Measurements from ENCODE around the gene CPNE5. TPM values are rescaled to one million over a fixed set of nuclear protein-coding genes. Genes with fewer than 3 reads are reported as not detected.

Gene CPNE5
- polyA plus RNA-seq, 2 of the 4 experiments (the other 2 are of a cell fraction), result 0.03 to 0.13 TPM

DNA sequence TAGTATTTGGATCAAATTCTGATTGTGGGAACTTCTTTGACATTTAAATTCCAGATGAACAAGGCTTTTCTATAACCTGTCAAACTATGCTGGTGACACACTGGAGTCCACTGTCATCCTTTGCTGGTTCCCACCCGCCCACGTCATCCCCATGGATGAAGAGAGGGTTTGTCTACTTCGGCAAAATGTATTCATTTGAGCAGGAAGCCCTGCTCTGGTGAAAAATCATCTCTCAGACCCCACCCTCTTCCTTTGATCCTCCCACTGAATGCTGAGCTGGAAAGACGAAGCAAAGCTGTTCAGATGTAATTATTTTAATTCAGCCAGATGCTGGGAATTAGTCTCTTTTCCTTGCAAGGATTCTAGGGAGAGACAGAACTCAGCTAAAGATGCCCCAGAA, 50.5 kb downstream of the CPNE5 start:
- TF ChIP-seq, protein P1, sequence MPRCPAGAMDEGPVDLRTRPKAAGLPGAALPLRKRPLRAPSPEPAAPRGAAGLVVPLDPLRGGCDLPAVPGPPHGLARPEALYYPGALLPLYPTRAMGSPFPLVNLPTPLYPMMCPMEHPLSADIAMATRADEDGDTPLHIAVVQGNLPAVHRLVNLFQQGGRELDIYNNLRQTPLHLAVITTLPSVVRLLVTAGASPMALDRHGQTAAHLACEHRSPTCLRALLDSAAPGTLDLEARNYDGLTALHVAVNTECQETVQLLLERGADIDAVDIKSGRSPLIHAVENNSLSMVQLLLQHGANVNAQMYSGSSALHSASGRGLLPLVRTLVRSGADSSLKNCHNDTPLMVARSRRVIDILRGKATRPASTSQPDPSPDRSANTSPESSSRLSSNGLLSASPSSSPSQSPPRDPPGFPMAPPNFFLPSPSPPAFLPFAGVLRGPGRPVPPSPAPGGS (IDR thresholded peaks at IDR 0.05), result no peak
- no peak for TF ChIP-seq HOXB13 (CRISPR knock-in tag; IDR thresholded peaks at IDR 0.05; ENCODE audit: low read depth)
- TF ChIP-seq RCOR1 (IDR thresholded peaks at IDR 0.05; ENCODE audit: low read depth, low read length), result no peak
- TF ChIP-seq RAD21 (conservative IDR thresholded peaks at IDR 0.05 in 1 of 2, IDR thresholded peaks at IDR 0.05 in 1 of 2), result no peak
- TF ChIP-seq FOSB (CRISPR knock-in tag; IDR thresholded peaks at IDR 0.05), result no peak
- TF ChIP-seq MYC (IDR thresholded peaks at IDR 0.05; ENCODE audit: borderline replicate concordance, low read length), result no peak
- TF ChIP-seq EHMT2 (IDR thresholded peaks at IDR 0.05; ENCODE audit: low read depth), result no peak
- TF ChIP-seq ZFP36 (IDR thresholded peaks at IDR 0.05; ENCODE audit: borderline replicate concordance, partially characterized antibody), result no peak
- no peak for TF ChIP-seq NR3C1 (IDR thresholded peaks at IDR 0.05)
- TF ChIP-seq, protein P2, sequence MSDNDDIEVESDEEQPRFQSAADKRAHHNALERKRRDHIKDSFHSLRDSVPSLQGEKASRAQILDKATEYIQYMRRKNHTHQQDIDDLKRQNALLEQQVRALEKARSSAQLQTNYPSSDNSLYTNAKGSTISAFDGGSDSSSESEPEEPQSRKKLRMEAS (IDR thresholded peaks at IDR 0.05), result no peak
- TF ChIP-seq CBX8 (IDR thresholded peaks at IDR 0.05), result no peak
- no peak for TF ChIP-seq EP300 (IDR thresholded peaks at IDR 0.05)
- Histone ChIP-seq H3K4me3 (no peak overlapping the region), H3K4me1 (no peaks in the 10 kb centered on the region), H3K9me3 (no peaks in the 10 kb centered on the region), H3K4me2 (no peak overlapping the region), H3K27ac (no peak overlapping the region)
- ChIA-PET CTCF (interaction anchor here (0.9 to 1.8 kb wide), 3 partner anchors 10 to 230 kb away, joined by 3 to 4 read pairs (median 3); no protein-coding TSS in a partner anchor), POLR2A (no interaction called here)
- DNase-seq (ENCODE audit: low read depth in 1 of 2, low spot score in 1 of 2) (no peak), ATAC-seq (no peak), FAIRE-seq (no peak)
- WGBS (ENCODE audit: missing lambda C conversion rate), result 60% methylated on average over 4 of the region's 4 CpGs

DNA sequence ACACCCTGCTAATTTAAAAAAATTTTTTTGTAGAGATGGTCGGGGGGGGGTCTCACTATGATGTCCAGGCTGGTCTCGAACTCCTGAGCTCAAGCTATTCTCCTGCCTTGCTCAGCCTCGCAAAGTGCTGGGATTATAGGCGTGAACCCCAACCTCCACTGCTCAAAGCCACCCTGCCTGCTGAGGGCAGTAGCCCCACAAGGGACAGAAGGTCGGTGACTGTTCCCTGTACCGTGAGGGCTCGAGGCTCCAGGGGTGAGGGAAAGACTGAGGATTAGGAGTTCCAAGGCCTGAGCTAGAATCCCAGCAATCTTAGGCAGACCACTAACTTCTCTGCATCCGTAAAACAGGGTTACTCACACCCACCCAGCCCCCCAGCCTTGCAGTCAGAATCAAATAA, 51.1 kb downstream of the CPNE5 start:
- POLR2A ChIA-PET, result no interaction called here

DNA sequence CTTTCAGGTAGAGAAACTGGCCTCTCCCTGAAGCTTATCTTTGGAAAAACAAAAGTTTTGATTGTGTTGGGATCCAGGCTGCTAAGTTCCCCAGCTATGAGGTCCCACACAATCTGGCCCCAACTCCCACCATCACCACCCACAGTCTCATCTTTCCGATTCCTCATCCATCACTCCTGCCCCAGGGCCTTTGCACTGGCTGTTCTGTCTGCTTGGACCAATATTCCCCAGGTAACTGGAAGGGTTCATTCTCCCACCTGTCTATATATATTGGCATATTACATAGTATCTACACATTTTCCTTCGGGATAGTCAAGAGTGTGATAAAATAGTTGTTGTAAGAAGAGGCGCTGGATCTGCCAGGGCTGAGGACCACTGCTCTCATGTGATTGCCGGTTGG, 52.0 kb downstream of the CPNE5 start:
- 66% methylated on average over 4 of the region's 4 CpGs for WGBS (ENCODE audit: missing lambda C conversion rate)
- POLR2A ChIA-PET, result no interaction called here
- Histone ChIP-seq H3K4me2 (no peak overlapping the region), H3K4me3 (no peak overlapping the region), H3K27ac (no peak overlapping the region), H3K4me1 (no peaks in the 10 kb centered on the region), H3K9me3 (no peaks in the 10 kb centered on the region)
- FAIRE-seq (no peak), DNase-seq (ENCODE audit: low read depth in 1 of 2, low spot score in 1 of 2) (no peak), ATAC-seq (no peak)
- CTCF ChIA-PET, result no interaction called here
- no peak for TF ChIP-seq FOXS1 (CRISPR knock-in tag; IDR thresholded peaks at IDR 0.05)
- TF ChIP-seq CHD4 (IDR thresholded peaks at IDR 0.05; ENCODE audit: borderline replicate concordance), result no peak
- TF ChIP-seq, protein P3, sequence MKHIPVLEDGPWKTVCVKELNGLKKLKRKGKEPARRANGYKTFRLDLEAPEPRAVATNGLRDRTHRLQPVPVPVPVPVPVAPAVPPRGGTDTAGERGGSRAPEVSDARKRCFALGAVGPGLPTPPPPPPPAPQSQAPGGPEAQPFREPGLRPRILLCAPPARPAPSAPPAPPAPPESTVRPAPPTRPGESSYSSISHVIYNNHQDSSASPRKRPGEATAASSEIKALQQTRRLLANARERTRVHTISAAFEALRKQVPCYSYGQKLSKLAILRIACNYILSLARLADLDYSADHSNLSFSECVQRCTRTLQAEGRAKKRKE (CRISPR knock-in tag; IDR thresholded peaks at IDR 0.05; ENCODE audit: low read depth), result no peak
- no peak for TF ChIP-seq MYC (IDR thresholded peaks at IDR 0.05; ENCODE audit: borderline replicate concordance, low read length)
- no peak for TF ChIP-seq SREBF2 (IDR thresholded peaks at IDR 0.05)
- TF ChIP-seq HEYL (CRISPR knock-in tag; IDR thresholded peaks at IDR 0.05), result no peak
- no peak for TF ChIP-seq JUN (IDR thresholded peaks at IDR 0.05)
- TF ChIP-seq, protein P4, sequence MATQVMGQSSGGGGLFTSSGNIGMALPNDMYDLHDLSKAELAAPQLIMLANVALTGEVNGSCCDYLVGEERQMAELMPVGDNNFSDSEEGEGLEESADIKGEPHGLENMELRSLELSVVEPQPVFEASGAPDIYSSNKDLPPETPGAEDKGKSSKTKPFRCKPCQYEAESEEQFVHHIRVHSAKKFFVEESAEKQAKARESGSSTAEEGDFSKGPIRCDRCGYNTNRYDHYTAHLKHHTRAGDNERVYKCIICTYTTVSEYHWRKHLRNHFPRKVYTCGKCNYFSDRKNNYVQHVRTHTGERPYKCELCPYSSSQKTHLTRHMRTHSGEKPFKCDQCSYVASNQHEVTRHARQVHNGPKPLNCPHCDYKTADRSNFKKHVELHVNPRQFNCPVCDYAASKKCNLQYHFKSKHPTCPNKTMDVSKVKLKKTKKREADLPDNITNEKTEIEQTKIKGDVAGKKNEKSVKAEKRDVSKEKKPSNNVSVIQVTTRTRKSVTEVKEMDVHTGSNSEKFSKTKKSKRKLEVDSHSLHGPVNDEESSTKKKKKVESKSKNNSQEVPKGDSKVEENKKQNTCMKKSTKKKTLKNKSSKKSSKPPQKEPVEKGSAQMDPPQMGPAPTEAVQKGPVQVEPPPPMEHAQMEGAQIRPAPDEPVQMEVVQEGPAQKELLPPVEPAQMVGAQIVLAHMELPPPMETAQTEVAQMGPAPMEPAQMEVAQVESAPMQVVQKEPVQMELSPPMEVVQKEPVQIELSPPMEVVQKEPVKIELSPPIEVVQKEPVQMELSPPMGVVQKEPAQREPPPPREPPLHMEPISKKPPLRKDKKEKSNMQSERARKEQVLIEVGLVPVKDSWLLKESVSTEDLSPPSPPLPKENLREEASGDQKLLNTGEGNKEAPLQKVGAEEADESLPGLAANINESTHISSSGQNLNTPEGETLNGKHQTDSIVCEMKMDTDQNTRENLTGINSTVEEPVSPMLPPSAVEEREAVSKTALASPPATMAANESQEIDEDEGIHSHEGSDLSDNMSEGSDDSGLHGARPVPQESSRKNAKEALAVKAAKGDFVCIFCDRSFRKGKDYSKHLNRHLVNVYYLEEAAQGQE (IDR thresholded peaks at IDR 0.05), result no peak

More for the DNA sequence above, 51.1 kb downstream of the CPNE5 start:
- Histone ChIP-seq H3K27ac (no peak overlapping the region), H3K4me3 (no peak overlapping the region), H3K4me2 (no peak overlapping the region), H3K9me3 (no peaks in the 10 kb centered on the region), H3K4me1 (no peaks in the 10 kb centered on the region)
- WGBS (ENCODE audit: missing lambda C conversion rate), result 85% methylated on average over 7 of the region's 8 CpGs
- DNase-seq (ENCODE audit: low read depth in 1 of 2, low spot score in 1 of 2) (no peak), FAIRE-seq (no peak), ATAC-seq (no peak)
- CTCF ChIA-PET, result interaction anchor here (1.4 to 1.8 kb wide), 2 partner anchors 9 to 231 kb away, joined by 3 to 4 read pairs; no protein-coding TSS in a partner anchor
- no peak for TF ChIP-seq ZC3H11A (IDR thresholded peaks at IDR 0.05)
- TF ChIP-seq NPAS2 (CRISPR knock-in tag; IDR thresholded peaks at IDR 0.05; ENCODE audit: borderline replicate concordance), result no peak
- no peak for TF ChIP-seq FOSL2 (IDR thresholded peaks at IDR 0.05)
- TF ChIP-seq FOSL2 (CRISPR knock-in tag; IDR thresholded peaks at IDR 0.05), result no peak
- TF ChIP-seq POLR2A (IDR thresholded peaks at IDR 0.05; ENCODE audit: low read length), result no peak
- TF ChIP-seq EP300 (IDR thresholded peaks at IDR 0.05), result no peak
- no peak for TF ChIP-seq RNF2 (IDR thresholded peaks at IDR 0.05; ENCODE audit: borderline replicate concordance, low read depth)
- no peak for TF ChIP-seq SMC3 (IDR thresholded peaks at IDR 0.05)
- TF ChIP-seq GATA3 (IDR thresholded peaks at IDR 0.05; ENCODE audit: borderline replicate concordance), result no peak
- TF ChIP-seq PHF8 (IDR thresholded peaks at IDR 0.05; ENCODE audit: borderline replicate concordance, low read depth), result no peak
- no peak for TF ChIP-seq FOXS1 (CRISPR knock-in tag; IDR thresholded peaks at IDR 0.05)
- no peak for TF ChIP-seq ZFP36 (IDR thresholded peaks at IDR 0.05; ENCODE audit: borderline replicate concordance, partially characterized antibody)
- TF ChIP-seq, protein P4 (IDR thresholded peaks at IDR 0.05), result no peak
- no peak for TF ChIP-seq TP53 (CRISPR knock-in tag; IDR thresholded peaks at IDR 0.05)
